GM12891 (cell line): ENCODE results near the gene GPR171.

Experiments used
- PAX5 ChIP-seq: IDR thresholded peaks from 2 replicates; pipeline ENCODE4 v1.6.1; 2011; ENCODE audit warnings: low read length, moderate library complexity, mild to moderate bottlenecking; ENCODE audit not compliant: insufficient read depth, severe bottlenecking
- POLR2A ChIP-seq: IDR thresholded peaks from 2 replicates; pipeline ENCODE4 v1.6.1; 2011; ENCODE audit warnings: low read depth, low read length, control low read depth
- POLR2AphosphoS5 ChIP-seq: IDR thresholded peaks from 2 replicates; pipeline ENCODE4 v1.6.1; 2011; ENCODE audit warnings: low read depth, low read length, control low read depth
- POU2F2 ChIP-seq: IDR thresholded peaks from 2 replicates; pipeline ENCODE4 v1.6.1; 2011; ENCODE audit warnings: low read depth, mild to moderate bottlenecking, control low read depth, low read length, moderate library complexity
- SPI1 ChIP-seq: IDR thresholded peaks from 2 replicates; pipeline ENCODE4 v1.6.1; 2011; ENCODE audit warnings: low read depth, low read length, control low read depth
- TAF1 ChIP-seq: IDR thresholded peaks from 2 replicates; pipeline ENCODE4 v1.6.1; 2011; ENCODE audit warnings: low read depth, low read length, control low read depth

DNA sequence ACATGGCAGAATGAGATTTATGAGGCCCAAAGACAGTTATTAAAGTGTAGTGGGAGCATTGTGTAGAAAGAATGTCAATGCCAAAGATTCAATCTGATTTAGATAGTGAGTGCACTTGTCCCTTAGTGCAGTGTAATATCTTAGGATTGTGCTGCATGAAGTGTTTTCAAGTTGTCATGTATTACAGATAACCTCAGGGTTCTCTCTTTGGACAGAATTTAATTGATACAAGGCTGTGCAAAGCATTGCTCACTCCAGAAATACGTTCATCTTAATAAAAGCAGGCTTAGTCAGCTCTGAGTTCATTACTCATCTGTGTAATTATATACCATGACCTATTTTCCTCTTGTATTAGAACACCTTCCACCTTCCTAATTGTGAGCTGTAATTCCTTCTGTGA is 16.0 kb upstream of the GPR171 start:
- TF ChIP-seq POLR2A (no peak), POLR2AphosphoS5 (no peak), POU2F2 (no peak), PAX5 (no peak), TAF1 (no peak), SPI1 (no peak)
